Measurements from ENCODE around the gene FCRL6.

Gene FCRL6

DNA sequence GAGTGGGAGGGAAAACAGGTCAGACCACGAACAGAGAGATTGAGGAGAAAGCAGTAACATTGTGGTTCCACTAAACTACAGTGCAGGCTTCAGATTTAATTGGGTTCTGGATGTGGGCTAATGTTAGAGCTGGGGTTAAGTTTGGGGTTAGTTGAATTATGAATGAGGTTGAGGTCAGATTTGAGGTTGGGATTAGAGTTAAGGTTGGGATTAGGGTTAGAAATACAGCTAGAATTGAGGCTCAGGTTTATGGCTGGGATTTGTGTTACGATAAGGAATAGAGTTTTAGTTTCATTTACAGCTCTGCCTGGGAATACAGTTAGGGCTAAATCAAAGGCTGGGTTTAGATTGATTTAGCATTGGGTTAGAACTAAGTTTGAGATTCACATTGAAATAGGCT, 62.1 kb downstream of the FCRL6 start:
- no peak for DNase-seq

All from left hindlimb (tissue), 1 donor.